DMS53 (cell line): ENCODE measurements around the gene LRRD1.
"Not testable (repeated sequence)": the region's sequence is repeated elsewhere in the genome, so short reads cannot be mapped to it uniquely, and the experiment has no call there.

ENCODE experiments used
- DNase-seq: peaks from one replicate; lab custom pipeline; 2025; lab: John Stamatoyannopoulos, UW

LRRD1 gene

GRCh38 chr7:92178928-92179924, at the start of gene LRRD1:
TSS of gene LRRD1 (minus strand) at chr7:92179142. CDS start at chr7:92165202, 13,940 bp downstream.
- DNase-seq: peak; percentile 97

- no peak for DNase-seq
These were observed 49.8 kb upstream of the LRRD1 start for GRCh38 chr7:92228742-92229141.

- DNase-seq: no peak
These were observed 49.2 kb upstream of the LRRD1 start for GRCh38 chr7:92228100-92228499.

GRCh38 chr7:92226981-92227380, 48.0 kb upstream of the LRRD1 start:
- no peak for DNase-seq

- DNase-seq: peak; percentile 27
These were observed 42.8 kb upstream of the LRRD1 start for GRCh38 chr7:92221766-92222165.

- DNase-seq: no peak
These were observed 27.7 kb upstream of the LRRD1 start for GRCh38 chr7:92206672-92207071.

GRCh38 chr7:92205987-92206386, 27.0 kb upstream of the LRRD1 start:
- no peak for DNase-seq

GRCh38 chr7:92200791-92201190, 21.8 kb upstream of the LRRD1 start:
- no peak for DNase-seq

- DNase-seq: no peak
These were observed 13.4 kb upstream of the LRRD1 start for GRCh38 chr7:92192326-92192725.

GRCh38 chr7:92189246-92189645, 10.3 kb upstream of the LRRD1 start:
- DNase-seq: not testable (repeated sequence)

GRCh38 chr7:92184294-92184693, 5.4 kb upstream of the LRRD1 start:
- DNase-seq: not testable (repeated sequence)

GRCh38 chr7:92177362-92177761, 1.6 kb downstream of the LRRD1 start:
- DNase-seq: no peak

GRCh38 chr7:92169529-92169928, 9.4 kb downstream of the LRRD1 start:
- DNase-seq: not testable (repeated sequence)

- DNase-seq: no peak
These were observed 17.7 kb downstream of the LRRD1 start for GRCh38 chr7:92161271-92161670.

GRCh38 chr7:92158660-92159575, 20.0 kb downstream of the LRRD1 start:
- no peak for DNase-seq

GRCh38 chr7:92156990-92157389, 22.0 kb downstream of the LRRD1 start:
- DNase-seq: no peak

- DNase-seq: no peak
These were observed 23.7 kb downstream of the LRRD1 start for GRCh38 chr7:92155108-92155739.

- no peak for DNase-seq
These were observed 28.4 kb downstream of the LRRD1 start for GRCh38 chr7:92150450-92151017.

- DNase-seq: no peak
These were observed 29.2 kb downstream of the LRRD1 start for GRCh38 chr7:92149736-92150239.

- DNase-seq: not testable (repeated sequence)
These were observed 35.6 kb downstream of the LRRD1 start for GRCh38 chr7:92143192-92143880.

GRCh38 chr7:92142791-92143190, 36.2 kb downstream of the LRRD1 start:
- not testable (repeated sequence) for DNase-seq
